Activated CD4-positive, alpha-beta T cell treated with anti-CD3 and anti-CD28 coated beads, Interleukin-10, Interleukin-2, amounts not matched to agents 100 ng/mL and 50 ng/mL, durations not matched to agents 16 hours and 8 hours (primary cell): ENCODE results near the gene ACSS3.
A peak's percentile ranks its signal among the peaks of the same experiment; 100 is the strongest.

Experiments used
- DNase-seq: peaks from one replicate; pipeline ENCODE4 v3.0.0-alpha.2; 2020

Gene ACSS3

GRCh38 chr12:81229759-81230158 is 151.9 kb downstream of the ACSS3 start:
- DNase-seq: no peak

- no peak for DNase-seq
These were observed 153.9 kb downstream of the ACSS3 start for GRCh38 chr12:81231574-81232368.

GRCh38 chr12:81245458-81245857 is 167.6 kb downstream of the ACSS3 start:
- DNase-seq: no peak

GRCh38 chr12:81245907-81246570 is 168.2 kb downstream of the ACSS3 start:
- no peak for DNase-seq

- no peak for DNase-seq
These were observed 172.1 kb downstream of the ACSS3 start for GRCh38 chr12:81249976-81250375.

- DNase-seq: no peak
These were observed 174.3 kb downstream of the ACSS3 start for GRCh38 chr12:81252228-81252627.

- no peak for DNase-seq
These were observed 175.5 kb downstream of the ACSS3 start for GRCh38 chr12:81253360-81253759.

GRCh38 chr12:81255456-81255855 is 177.6 kb downstream of the ACSS3 start:
- DNase-seq: no peak

GRCh38 chr12:81255947-81256346 is 178.1 kb downstream of the ACSS3 start:
- DNase-seq: no peak

GRCh38 chr12:81257947-81258551 is 180.2 kb downstream of the ACSS3 start:
- DNase-seq: peak; percentile 1

- DNase-seq: no peak
These were observed 181.5 kb downstream of the ACSS3 start for GRCh38 chr12:81259360-81259759.

GRCh38 chr12:81261508-81262207 is 183.8 kb downstream of the ACSS3 start:
- DNase-seq: no peak

- DNase-seq: no peak
These were observed 185.2 kb downstream of the ACSS3 start for GRCh38 chr12:81263072-81263471.

GRCh38 chr12:81270385-81270784 is 192.5 kb downstream of the ACSS3 start:
- DNase-seq: no peak

GRCh38 chr12:81274637-81275529 is 197.0 kb downstream of the ACSS3 start:
- DNase-seq: no peak

- DNase-seq: no peak
These were observed 206.3 kb downstream of the ACSS3 start for GRCh38 chr12:81284137-81284536.

GRCh38 chr12:81288651-81289050 is 210.8 kb downstream of the ACSS3 start:
- no peak for DNase-seq

- no peak for DNase-seq
These were observed 216.7 kb downstream of the ACSS3 start for GRCh38 chr12:81294325-81295190.

- no peak for DNase-seq
These were observed 217.4 kb downstream of the ACSS3 start for GRCh38 chr12:81295251-81295650.

- DNase-seq: no peak
These were observed 218.9 kb downstream of the ACSS3 start for GRCh38 chr12:81296556-81297305.

- no peak for DNase-seq
These were observed 219.7 kb downstream of the ACSS3 start for GRCh38 chr12:81297601-81298000.
